ENCODE results near the gene GP2.

GP2 gene

DNA sequence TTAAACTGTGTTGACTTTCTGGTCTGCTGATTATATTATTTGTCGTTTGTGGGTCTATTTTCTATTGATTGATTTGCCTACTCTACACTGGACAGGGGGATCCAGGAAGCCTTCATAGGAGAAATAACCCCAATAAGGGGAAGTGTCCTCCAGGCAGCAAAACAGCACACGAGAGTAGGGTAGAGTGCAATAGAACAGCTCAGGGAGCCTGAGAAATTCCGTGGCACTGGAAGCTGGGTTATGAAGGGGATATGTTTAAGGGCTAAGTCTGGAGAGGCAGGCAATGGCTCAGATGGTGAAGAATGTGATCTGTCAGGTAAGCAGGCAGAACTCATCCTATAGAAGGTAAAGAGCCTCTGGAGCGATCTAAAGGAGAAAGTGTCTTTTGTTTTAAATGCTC, 20.9 kb downstream of the GP2 start:
- no peak for DNase-seq
- Histone ChIP-seq H4K8ac (ENCODE audit: low read length) (no peak overlapping the region), H3K4ac (ENCODE audit: low read depth in 1 of 2, low read length in 2 of 2) (no peak overlapping the region), H4K91ac (ENCODE audit: low read length) (no peak overlapping the region), H2BK12ac (ENCODE audit: low read length in 2 of 2) (no peak overlapping the region), H2BK120ac (ENCODE audit: low read depth, low read length) (no peak overlapping the region), H2AK5ac (ENCODE audit: low read length, severe bottlenecking) (no peak overlapping the region), H2AFZ (ENCODE audit: low read depth, low read length) (no peak overlapping the region), H3K9ac (ENCODE audit: low read length) (no peak overlapping the region), H3K23ac (ENCODE audit: low read length in 2 of 2) (no peak overlapping the region), H3K4me1 (ENCODE audit: control insufficient read depth, insufficient read depth, low read depth, low read length) (no peaks in the 10 kb centered on the region), H3K79me1 (replicated peaks; ENCODE audit: low read length, poor library complexity, severe bottlenecking) (no peaks in the 10 kb centered on the region), H3K27me3 (ENCODE audit: control insufficient read depth in 1 of 2, insufficient read depth in 1 of 2, low read length in 2 of 2) (peaks cover 0 to 13% of the 10 kb centered on the region in 2 experiments), H3K4me2 (ENCODE audit: low read length, poor library complexity, severe bottlenecking) (no peak overlapping the region), H2BK5ac (ENCODE audit: low read depth, low read length, poor library complexity, severe bottlenecking) (no peak overlapping the region), H3K27ac (ENCODE audit: low read length, poor library complexity, severe bottlenecking) (no peak overlapping the region), H3K36me3 (ENCODE audit: control insufficient read depth in 1 of 2, insufficient read depth in 2 of 2, low read depth in 1 of 2, low read length in 2 of 2) (no peaks in the 10 kb centered on the region), H3K18ac (ENCODE audit: low read depth in 1 of 2, low read length in 2 of 2) (no peak overlapping the region), H2BK15ac (ENCODE audit: low read depth, poor library complexity, severe bottlenecking) (no peak overlapping the region), H3K4me3 (ENCODE audit: insufficient read depth in 1 of 2, low read depth in 1 of 2, low read length in 2 of 2) (no peak overlapping the region), H3K14ac (ENCODE audit: low read length in 2 of 2) (no peak overlapping the region), H3K9me3 (ENCODE audit: control insufficient read depth, low read length) (no peaks in the 10 kb centered on the region)
- WGBS: 65% methylated on average over 4 of the region's 4 CpGs

DNA sequence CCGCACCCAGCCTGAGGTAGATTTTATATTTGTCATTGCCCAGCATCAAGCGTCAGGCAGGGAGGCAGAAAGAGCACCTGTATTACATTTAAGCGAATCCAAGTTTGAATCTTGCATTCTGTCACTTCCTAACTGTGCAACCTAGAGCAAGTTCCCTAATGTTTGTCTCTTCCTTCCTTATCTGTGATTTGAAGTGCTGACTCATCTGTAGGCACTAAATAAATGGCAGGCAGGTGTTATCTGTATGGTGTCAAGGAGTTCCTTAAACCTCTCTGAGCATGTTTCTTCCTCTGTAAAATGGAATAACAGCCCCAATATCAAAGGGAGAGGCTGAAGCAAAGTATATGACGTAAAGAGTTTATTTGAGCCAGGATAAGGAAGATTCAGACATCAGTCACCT, 24.3 kb downstream of the GP2 start:
- H2BK15ac ChIP-seq (ENCODE audit: low read depth, poor library complexity, severe bottlenecking): no peak overlapping the region
- H3K4me1 ChIP-seq (ENCODE audit: control insufficient read depth, insufficient read depth, low read depth, low read length): peaks cover 2% of the 10 kb centered on the region
- whole genome bisulfite sequencing: 63% methylated on average over 4 of the region's 4 CpGs
- H3K9ac ChIP-seq (ENCODE audit: low read length): no peak overlapping the region
- H3K4ac ChIP-seq (ENCODE audit: low read depth in 1 of 2, low read length in 2 of 2): no peak overlapping the region
- H2BK120ac ChIP-seq (ENCODE audit: low read depth, low read length): no peak overlapping the region
- no peaks in the 10 kb centered on the region for H3K36me3 ChIP-seq (ENCODE audit: control insufficient read depth in 1 of 2, insufficient read depth in 2 of 2, low read depth in 1 of 2, low read length in 2 of 2)
- DNase-seq: no peak
- H3K23ac ChIP-seq (ENCODE audit: low read length in 2 of 2): no peak overlapping the region
- no peak overlapping the region for H4K91ac ChIP-seq (ENCODE audit: low read length)
- H3K4me3 ChIP-seq (ENCODE audit: insufficient read depth in 1 of 2, low read depth in 1 of 2, low read length in 2 of 2): no peak overlapping the region
- no peak overlapping the region for H3K27ac ChIP-seq (ENCODE audit: low read length, poor library complexity, severe bottlenecking)
- no peak overlapping the region for H3K14ac ChIP-seq (ENCODE audit: low read length in 2 of 2)
- no peak overlapping the region for H2BK5ac ChIP-seq (ENCODE audit: low read depth, low read length, poor library complexity, severe bottlenecking)
- H3K27me3 ChIP-seq (ENCODE audit: control insufficient read depth in 1 of 2, insufficient read depth in 1 of 2, low read length in 2 of 2): peaks cover 0 to 34% of the 10 kb centered on the region in 2 experiments
- no peak overlapping the region for H2AFZ ChIP-seq (ENCODE audit: low read depth, low read length)
- H2BK12ac ChIP-seq (ENCODE audit: low read length in 2 of 2): no peak overlapping the region
- H3K79me1 ChIP-seq (replicated peaks; ENCODE audit: low read length, poor library complexity, severe bottlenecking): no peaks in the 10 kb centered on the region
- no peaks in the 10 kb centered on the region for H3K9me3 ChIP-seq (ENCODE audit: control insufficient read depth, low read length)
- no peak overlapping the region for H2AK5ac ChIP-seq (ENCODE audit: low read length, severe bottlenecking)
- no peak overlapping the region for H3K4me2 ChIP-seq (ENCODE audit: low read length, poor library complexity, severe bottlenecking)
- no peak overlapping the region for H4K8ac ChIP-seq (ENCODE audit: low read length)
- H3K18ac ChIP-seq (ENCODE audit: low read depth in 1 of 2, low read length in 2 of 2): no peak overlapping the region

DNA sequence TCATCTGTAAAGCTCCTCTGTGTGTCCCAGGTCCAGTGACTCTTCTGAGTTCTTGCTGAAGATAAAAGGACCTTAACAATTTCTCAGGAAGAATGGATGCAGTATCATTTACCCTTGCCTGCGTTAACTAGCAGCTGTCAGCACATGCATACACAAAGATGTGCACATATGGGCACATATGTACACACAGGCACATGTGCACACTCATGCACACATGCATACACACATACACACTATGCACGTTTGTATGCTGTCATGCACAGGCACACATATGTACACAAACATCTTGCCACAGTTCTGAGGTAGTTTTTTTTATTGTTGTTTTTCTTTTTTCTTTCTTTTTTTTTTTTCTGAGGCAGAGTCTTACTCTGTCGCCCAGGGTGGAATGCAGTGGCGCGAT, 24.9 kb downstream of the GP2 start:
- no peak overlapping the region for H3K27ac ChIP-seq (ENCODE audit: low read length, poor library complexity, severe bottlenecking)
- no peak overlapping the region for H3K18ac ChIP-seq (ENCODE audit: low read depth in 1 of 2, low read length in 2 of 2)
- no peak overlapping the region for H4K8ac ChIP-seq (ENCODE audit: low read length)
- no peak overlapping the region for H2BK5ac ChIP-seq (ENCODE audit: low read depth, low read length, poor library complexity, severe bottlenecking)
- no peak overlapping the region for H3K23ac ChIP-seq (ENCODE audit: low read length in 2 of 2)
- H3K4ac ChIP-seq (ENCODE audit: low read depth in 1 of 2, low read length in 2 of 2): no peak overlapping the region
- H2BK12ac ChIP-seq (ENCODE audit: low read length in 2 of 2): no peak overlapping the region
- H3K27me3 ChIP-seq (ENCODE audit: control insufficient read depth in 1 of 2, insufficient read depth in 1 of 2, low read length in 2 of 2): peaks cover 0 to 29% of the 10 kb centered on the region in 2 experiments
- H2BK120ac ChIP-seq (ENCODE audit: low read depth, low read length): no peak overlapping the region
- no peak overlapping the region for H4K91ac ChIP-seq (ENCODE audit: low read length)
- no peak overlapping the region for H3K4me2 ChIP-seq (ENCODE audit: low read length, poor library complexity, severe bottlenecking)
- no peaks in the 10 kb centered on the region for H3K36me3 ChIP-seq (ENCODE audit: control insufficient read depth in 1 of 2, insufficient read depth in 2 of 2, low read depth in 1 of 2, low read length in 2 of 2)
- H3K9me3 ChIP-seq (ENCODE audit: control insufficient read depth, low read length): no peaks in the 10 kb centered on the region
- no peak overlapping the region for H3K14ac ChIP-seq (ENCODE audit: low read length in 2 of 2)
- H3K4me3 ChIP-seq (ENCODE audit: insufficient read depth in 1 of 2, low read depth in 1 of 2, low read length in 2 of 2): no peak overlapping the region
- no peaks in the 10 kb centered on the region for H3K79me1 ChIP-seq (replicated peaks; ENCODE audit: low read length, poor library complexity, severe bottlenecking)
- no peak overlapping the region for H2AFZ ChIP-seq (ENCODE audit: low read depth, low read length)
- no peak overlapping the region for H2BK15ac ChIP-seq (ENCODE audit: low read depth, poor library complexity, severe bottlenecking)
- H2AK5ac ChIP-seq (ENCODE audit: low read length, severe bottlenecking): no peak overlapping the region
- H3K4me1 ChIP-seq (ENCODE audit: control insufficient read depth, insufficient read depth, low read depth, low read length): peaks cover 2% of the 10 kb centered on the region
- H3K9ac ChIP-seq (ENCODE audit: low read length): no peak overlapping the region
- 56% methylated on average over 5 of the region's 5 CpGs for WGBS
- DNase-seq: no peak

DNA sequence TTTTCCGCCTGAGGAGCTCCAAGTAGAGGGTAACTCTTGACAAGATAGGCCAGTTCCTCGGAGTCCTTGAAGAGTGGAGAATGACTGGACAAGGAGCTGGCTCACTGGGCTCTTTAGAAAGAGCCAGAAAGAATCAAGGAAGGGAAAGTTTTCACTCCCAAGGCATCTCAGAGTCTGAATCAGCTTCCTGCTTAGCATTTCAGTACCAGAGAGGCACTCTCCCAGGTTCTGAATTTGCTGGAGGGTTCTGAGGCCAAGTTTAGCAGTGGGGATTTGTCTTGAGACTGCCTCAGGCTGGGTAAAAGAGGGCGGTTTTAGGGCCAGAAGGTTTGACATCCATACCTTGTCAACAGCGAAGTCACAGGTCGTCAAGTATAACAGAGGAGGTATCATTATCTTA, 25.5 kb downstream of the GP2 start:
- Histone ChIP-seq H3K27me3 (ENCODE audit: control insufficient read depth in 1 of 2, insufficient read depth in 1 of 2, low read length in 2 of 2) (peaks cover 0 to 30% of the 10 kb centered on the region in 2 experiments), H3K9ac (ENCODE audit: low read length) (no peak overlapping the region), H2BK15ac (ENCODE audit: low read depth, poor library complexity, severe bottlenecking) (no peak overlapping the region), H3K79me1 (replicated peaks; ENCODE audit: low read length, poor library complexity, severe bottlenecking) (no peaks in the 10 kb centered on the region), H3K4me2 (ENCODE audit: low read length, poor library complexity, severe bottlenecking) (no peak overlapping the region), H2BK5ac (ENCODE audit: low read depth, low read length, poor library complexity, severe bottlenecking) (no peak overlapping the region), H3K14ac (ENCODE audit: low read length in 2 of 2) (no peak overlapping the region), H4K8ac (ENCODE audit: low read length) (no peak overlapping the region), H3K27ac (ENCODE audit: low read length, poor library complexity, severe bottlenecking) (no peak overlapping the region), H3K4ac (ENCODE audit: low read depth in 1 of 2, low read length in 2 of 2) (no peak overlapping the region), H4K91ac (ENCODE audit: low read length) (no peak overlapping the region), H3K4me3 (ENCODE audit: insufficient read depth in 1 of 2, low read depth in 1 of 2, low read length in 2 of 2) (no peak overlapping the region), H3K18ac (ENCODE audit: low read depth in 1 of 2, low read length in 2 of 2) (no peak overlapping the region), H3K36me3 (ENCODE audit: control insufficient read depth in 1 of 2, insufficient read depth in 2 of 2, low read depth in 1 of 2, low read length in 2 of 2) (no peaks in the 10 kb centered on the region), H2BK120ac (ENCODE audit: low read depth, low read length) (no peak overlapping the region), H2AK5ac (ENCODE audit: low read length, severe bottlenecking) (no peak overlapping the region), H2BK12ac (ENCODE audit: low read length in 2 of 2) (no peak overlapping the region), H3K9me3 (ENCODE audit: control insufficient read depth, low read length) (no peaks in the 10 kb centered on the region), H3K23ac (ENCODE audit: low read length in 2 of 2) (no peak overlapping the region), H2AFZ (ENCODE audit: low read depth, low read length) (no peak overlapping the region), H3K4me1 (ENCODE audit: control insufficient read depth, insufficient read depth, low read depth, low read length) (peaks cover 2% of the 10 kb centered on the region)
- WGBS: 61% methylated on average over 5 of the region's 5 CpGs
- DNase-seq: no peak
